Measurements from ENCODE around the gene CPNE4.
"Not testable (repeated sequence)": the region's sequence is repeated elsewhere in the genome, so short reads cannot be mapped to it uniquely, and the experiment has no call there.

CPNE4 gene

DNA sequence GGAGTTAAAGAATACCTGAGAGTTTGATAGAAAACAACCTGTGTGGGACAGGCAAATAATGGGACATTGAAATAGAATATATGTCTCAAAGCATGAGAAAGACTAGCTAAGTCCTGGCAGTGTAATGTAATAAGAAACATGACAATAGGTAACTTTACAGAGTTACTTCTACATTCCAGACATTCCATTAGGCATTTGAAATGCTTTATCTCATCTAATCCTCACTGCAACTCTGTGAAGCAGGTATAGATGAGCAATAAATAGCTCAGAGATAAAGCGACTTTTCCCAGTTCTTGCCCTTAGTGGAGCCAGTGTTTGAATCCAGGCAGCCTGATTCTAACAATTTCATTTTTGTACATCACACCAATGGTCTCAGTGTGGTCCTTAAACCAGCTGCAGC, 76.8 kb downstream of the CPNE4 start:
- DNase-seq (ENCODE audit: low read depth), result no peak

DNA sequence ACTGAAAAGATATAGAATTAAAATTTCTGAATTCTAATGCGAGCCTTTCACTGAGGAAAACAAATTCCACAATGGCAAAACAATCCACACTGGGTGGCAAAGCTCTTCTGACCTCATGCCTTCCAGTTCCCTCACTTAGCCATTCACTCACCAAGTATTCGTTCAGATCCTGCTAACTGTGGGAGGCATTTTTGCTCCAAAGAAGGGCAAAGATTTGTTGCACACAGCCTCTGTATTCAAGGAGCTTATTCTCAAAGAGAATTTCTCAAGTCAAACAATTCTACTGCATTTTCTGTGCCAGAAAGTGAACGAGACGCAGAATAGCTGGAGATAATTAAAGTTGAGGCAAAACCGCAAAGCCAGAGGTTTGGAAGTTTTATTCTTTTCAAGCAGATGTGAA, 77.3 kb downstream of the CPNE4 start:
- no peak for DNase-seq (ENCODE audit: low read depth)

DNA sequence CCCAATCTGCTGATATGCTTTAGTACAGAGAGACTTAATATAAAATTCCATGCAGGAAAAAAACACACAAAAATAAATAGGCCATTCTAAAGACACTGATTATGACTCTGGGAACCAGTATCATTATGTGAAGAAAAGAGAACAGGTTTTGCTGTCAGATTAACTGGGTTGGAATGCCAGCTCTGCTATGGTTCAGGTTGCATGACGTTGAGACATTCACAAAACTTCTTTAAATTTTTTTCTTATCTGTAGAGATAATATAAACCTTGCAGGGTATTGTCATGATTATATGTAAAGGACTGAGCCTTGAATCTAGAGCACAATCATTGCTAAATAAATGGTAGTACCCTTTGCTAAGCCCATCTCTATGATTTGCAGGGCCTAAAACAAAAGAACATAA, 86.0 kb downstream of the CPNE4 start:
- no peak for DNase-seq (ENCODE audit: low read depth)

- DNase-seq (ENCODE audit: low read depth), result no peak
These were observed 90.1 kb downstream of the CPNE4 start for GRCh38 chr3:131944676-131945075.

- no peak for DNase-seq (ENCODE audit: low read depth)
These were observed 101.1 kb downstream of the CPNE4 start for GRCh38 chr3:131933665-131934064.

GRCh38 chr3:131928593-131928992, 106.2 kb downstream of the CPNE4 start:
- DNase-seq (ENCODE audit: low read depth), result no peak

DNA sequence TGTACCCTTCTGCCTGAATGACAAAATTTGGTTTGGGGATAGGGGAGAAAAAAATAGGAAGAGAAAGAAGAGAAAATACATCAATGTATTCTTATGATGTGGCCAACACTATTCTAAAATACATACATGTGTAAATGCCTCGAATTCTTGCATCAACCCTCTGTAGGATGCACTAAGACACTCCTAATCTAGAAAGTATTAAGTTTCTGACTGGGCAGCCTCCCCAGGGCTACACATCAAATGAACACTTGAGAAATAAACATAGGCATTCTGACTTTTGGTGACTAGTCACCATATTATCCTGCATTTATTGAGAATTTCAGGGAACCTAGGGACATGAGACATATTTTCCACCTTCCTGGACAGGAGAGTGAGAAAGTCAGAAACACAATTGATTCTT, 109.2 kb downstream of the CPNE4 start:
- no peak for DNase-seq (ENCODE audit: low read depth)

- DNase-seq (ENCODE audit: low read depth), result no peak
These were observed 112.5 kb downstream of the CPNE4 start for GRCh38 chr3:131922356-131922755.

DNA sequence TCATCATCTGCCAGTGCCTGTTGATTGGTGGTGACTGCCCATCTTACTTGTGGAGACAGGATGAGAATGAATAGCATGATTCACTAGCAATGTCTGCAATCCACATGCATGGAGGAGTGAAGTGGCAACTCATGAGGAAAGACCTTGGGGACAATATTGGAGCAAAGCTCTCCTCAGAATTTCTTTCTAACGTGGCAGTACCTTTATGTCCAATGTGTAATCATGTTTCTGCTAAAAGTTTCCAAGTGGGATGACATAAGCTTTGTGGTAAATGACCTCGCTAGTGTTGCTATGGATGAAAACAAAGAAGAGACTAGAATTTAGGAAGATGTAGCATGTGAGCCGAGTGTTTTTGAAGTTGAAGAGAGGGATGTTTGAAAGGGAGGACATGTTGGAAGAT, 117.8 kb downstream of the CPNE4 start:
- no peak for DNase-seq (ENCODE audit: low read depth)

- no peak for DNase-seq (ENCODE audit: low read depth)
These were observed 120.6 kb downstream of the CPNE4 start for GRCh38 chr3:131914090-131914691.

- no peak for DNase-seq (ENCODE audit: low read depth)
These were observed 122.6 kb downstream of the CPNE4 start for GRCh38 chr3:131912255-131912654.

GRCh38 chr3:131907796-131908195, 127.0 kb downstream of the CPNE4 start:
- no peak for DNase-seq (ENCODE audit: low read depth)

DNA sequence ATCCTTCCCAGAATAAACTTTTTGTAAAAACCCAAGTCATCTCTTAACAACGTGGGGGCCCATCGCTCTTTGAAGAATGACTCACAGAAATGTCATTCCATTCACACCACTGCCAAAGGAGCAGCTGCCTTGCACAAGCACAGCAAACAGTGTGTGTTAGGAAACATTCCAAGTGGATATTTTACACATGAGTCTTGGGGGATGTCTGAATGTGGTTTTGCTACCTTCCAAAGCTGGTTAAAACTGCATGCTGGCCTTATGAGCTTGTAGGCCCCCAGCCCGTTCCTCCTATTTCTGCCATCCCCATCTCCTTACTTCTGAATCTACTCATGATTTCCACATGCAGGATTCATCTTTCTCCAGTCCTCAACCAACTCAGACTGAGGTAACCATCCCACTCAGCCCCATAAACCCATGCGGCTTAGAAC, 130.8 kb downstream of the CPNE4 start:
- DNase-seq (ENCODE audit: low read depth), result no peak

- no peak for DNase-seq (ENCODE audit: low read depth)
These were observed 133.1 kb downstream of the CPNE4 start for GRCh38 chr3:131901686-131902085.

DNA sequence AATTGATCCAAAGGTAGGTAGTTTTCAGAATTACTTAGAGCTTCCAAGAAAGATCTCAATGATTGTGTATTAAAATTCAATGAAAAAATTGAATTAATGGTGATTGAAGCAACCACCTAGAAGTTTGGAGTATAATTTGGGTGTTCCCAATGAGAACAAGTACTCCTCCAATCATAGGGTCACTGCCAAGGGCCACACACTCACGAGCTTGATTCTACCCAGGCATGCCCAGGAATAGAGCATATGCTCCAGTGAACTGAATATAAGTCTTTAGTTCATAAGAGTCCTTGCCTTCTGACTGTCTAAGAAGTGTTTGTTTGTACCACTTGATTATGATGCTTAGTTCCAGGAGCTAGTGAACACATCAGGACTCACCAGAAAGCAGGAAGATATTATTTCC, 133.9 kb downstream of the CPNE4 start:
- DNase-seq (ENCODE audit: low read depth), result no peak

- DNase-seq (ENCODE audit: low read depth), result no peak
These were observed 135.8 kb downstream of the CPNE4 start for GRCh38 chr3:131899021-131899420.

DNA sequence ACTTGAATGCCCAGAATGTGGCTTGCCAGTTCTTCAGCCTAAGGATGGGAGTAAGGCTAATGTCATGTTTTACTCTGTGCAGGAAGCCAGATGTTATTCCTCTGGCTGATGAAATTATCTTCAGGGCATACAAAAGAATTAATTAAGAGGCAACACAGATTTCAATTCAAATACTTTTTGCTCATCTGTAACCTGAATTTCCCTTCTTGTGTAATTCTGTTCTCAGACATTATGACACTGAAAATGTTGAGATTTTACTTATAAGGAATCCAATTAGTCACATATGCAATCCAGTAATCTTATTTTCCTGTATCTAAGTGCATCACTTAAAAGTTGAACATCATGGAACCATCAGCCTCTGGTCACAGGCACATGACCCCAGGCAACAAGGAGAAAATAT, 136.5 kb downstream of the CPNE4 start:
- DNase-seq (ENCODE audit: low read depth), result no peak

GRCh38 chr3:131896285-131896684, 138.5 kb downstream of the CPNE4 start:
- no peak for DNase-seq (ENCODE audit: low read depth)

- DNase-seq (ENCODE audit: low read depth), result no peak
These were observed 139.0 kb downstream of the CPNE4 start for GRCh38 chr3:131895766-131896165.

DNA sequence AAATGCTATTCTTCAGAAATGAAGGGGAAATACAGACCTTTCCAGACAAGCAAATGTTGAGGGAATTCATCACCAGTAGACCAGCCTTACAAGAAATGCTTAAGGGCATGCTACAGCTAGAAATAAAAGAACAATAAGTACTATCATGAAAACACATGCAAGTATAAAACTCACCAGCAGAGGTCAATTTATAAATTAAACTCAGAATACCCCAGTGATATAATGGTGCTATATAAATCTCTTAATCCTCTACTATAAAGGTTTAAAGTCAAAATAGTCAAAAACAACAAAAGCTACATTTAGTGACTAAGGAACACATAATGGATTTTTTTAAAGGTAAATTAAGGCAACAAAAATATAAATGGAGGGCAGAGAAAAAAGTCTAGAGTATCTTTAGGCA, 142.5 kb downstream of the CPNE4 start:
- no peak for DNase-seq (ENCODE audit: low read depth)

DNA sequence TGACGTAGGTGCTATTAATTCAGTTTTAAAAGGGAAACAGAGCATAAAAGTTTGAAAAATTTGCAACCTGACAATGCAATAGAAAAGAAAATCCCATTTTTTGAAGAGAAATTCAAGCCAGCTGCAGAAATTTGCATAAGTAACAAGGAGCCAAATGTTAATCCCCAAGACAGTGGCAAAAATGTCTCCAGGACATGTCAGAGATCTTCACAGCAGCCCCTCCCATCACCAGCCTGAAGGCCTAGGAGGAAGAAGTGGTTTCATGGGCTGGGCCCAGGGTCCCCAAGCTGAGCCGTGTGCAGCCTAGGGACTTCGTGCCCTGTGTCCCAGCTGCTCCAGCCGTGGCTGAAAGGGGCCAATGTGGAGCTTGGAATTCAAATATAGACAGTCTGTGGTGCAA, 148.9 kb downstream of the CPNE4 start:
- DNase-seq (ENCODE audit: low read depth), result not testable (repeated sequence)

- no peak for DNase-seq (ENCODE audit: low read depth)
These were observed 151.0 kb downstream of the CPNE4 start for GRCh38 chr3:131883711-131884407.

GRCh38 chr3:131883086-131883485, 151.7 kb downstream of the CPNE4 start:
- no peak for DNase-seq (ENCODE audit: low read depth)

DNA sequence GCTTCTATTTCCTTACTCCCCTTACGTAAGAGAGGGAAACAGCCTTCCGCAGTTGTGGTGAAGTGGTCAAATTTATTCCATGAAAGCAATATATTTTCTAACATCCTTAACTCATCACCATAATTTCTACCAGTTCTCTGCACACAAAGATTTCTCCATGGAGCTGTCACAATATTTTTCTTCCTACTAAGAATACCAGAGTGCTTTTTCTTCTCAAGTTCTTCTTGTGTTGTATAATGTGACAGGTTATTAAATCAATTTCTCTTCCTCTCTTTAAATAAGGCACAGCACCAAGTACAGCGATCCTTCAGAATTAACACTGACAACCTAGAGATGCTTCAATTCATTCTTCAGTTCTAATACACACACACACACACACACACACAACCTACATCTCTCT, 153.0 kb downstream of the CPNE4 start:
- DNase-seq (ENCODE audit: low read depth), result no peak

Measured in CMK (cell line).